KG1 (cell line): ENCODE data around the gene POLD3.
"Not testable (repeated sequence)": the region's sequence is repeated elsewhere in the genome, so short reads cannot be mapped to it uniquely, and the experiment has no call there.

ENCODE experiments used
- DNase-seq: peaks from one replicate; lab custom pipeline; 2025; lab: John Stamatoyannopoulos, UW

POLD3 gene

DNA sequence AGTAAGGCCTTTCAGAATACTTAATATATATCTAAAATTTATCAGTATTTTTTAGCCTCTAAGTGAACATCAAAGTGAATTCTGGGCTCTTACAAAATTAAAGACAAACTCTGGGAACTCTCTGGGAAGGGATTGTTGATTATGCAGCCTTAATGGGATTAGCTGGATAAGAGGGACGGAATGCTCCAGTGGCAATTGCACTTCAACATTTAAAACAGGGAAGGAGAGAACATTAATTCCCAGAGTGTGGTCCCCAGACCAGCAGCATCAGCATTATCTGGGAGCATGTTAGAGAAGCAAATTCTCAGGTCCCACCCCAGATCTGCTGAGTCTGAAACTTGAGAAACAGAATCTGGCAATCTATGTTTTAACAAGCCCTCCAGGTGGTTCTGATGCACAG is 46.5 kb downstream of the POLD3 start:
- DNase-seq: no peak

DNA sequence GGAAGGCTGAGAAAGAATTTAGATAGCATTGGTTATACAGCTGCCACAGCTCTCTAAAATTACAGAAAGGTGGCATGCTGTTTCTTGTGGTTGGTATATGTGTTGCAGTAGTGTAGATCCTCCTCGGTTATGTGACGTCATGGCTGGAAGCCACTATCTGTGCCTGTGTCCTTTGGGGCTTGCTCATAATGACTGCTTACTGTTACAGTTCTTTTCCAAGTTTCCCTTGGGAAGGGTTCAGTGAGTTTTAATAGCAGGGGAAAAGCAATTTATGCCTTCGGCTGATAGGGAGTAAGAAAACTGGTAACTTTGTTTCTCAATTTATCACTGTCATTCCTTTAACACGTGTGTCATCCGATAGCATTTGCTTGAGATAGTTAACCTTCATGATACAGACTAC is 47.2 kb downstream of the POLD3 start:
- DNase-seq: no peak

DNA sequence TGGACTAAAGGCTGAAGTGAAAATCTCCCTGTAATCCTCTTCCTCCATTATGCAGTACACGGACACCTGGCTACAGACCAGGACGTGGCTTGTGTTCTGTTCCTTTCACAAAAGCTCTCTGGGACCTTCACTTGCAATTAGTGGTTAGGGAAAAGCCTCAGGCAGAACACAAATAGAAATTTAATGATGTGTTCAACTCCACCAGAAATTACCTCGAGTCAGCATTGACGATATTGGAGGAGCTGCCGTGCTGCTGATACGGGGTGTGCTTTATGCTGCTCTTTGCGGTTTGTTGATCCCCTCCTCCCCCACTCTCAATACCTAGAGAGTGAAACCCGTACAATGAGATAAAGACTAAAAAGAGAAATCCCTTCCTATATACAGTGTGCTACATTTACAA is 48.9 kb downstream of the POLD3 start:
- no peak for DNase-seq

DNA sequence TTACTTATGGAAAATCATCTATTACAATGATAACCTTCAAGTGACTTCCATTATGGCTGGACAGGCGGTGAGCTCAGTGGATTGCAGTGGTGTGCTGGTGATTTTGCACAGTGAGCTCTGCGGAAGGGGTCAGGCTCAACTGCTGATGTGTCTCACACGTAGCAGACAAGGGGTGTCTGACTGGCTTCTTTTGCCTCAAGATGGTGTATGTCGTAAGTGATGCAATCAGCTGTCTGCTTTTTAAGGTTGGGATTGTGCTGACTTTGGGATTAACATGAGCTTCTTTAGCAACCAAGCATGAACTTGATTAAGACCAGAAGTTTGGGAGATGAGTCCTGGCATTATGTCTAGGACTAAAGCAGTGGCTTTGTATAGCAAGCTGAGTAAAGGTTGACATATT is 49.5 kb downstream of the POLD3 start:
- DNase-seq: no peak

DNA sequence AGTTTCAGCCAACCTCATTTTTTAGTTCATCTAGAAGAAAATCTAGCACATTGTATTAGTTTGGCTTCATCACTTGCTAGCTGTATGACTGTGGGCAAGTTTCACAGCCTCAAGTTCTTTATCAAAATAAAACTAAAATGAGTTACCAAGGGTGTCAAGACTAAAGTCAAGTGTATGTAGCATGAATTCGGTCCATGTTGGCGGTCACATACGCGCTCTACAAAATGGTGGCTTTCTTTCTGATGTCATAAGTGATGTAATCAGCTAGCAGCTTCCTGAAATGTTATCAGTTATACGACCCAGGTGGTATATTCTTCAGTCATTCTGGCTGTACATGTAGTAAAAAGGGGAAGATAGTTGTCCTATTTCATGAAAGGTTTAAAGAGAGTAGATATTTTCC is 50.5 kb downstream of the POLD3 start:
- DNase-seq: no peak

DNA sequence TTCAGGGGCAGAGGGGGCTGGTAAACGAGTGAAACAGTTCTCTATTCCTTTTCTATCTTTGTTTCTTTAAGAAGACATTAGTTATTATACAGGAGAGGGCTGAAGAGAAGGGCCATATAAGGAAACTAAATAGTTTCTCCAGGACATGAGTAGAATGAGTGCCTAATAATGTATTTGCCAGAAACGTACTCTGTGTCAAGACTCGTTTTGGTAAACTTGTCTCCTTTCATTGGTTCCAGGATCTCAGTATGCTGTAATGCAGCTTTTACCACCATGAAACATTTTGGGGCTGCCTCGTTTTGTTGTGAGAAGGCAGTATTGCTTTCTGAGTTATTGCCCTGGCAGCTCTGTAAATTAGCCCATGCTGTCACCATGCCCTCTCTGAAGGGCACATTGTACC is 51.7 kb downstream of the POLD3 start:
- DNase-seq: no peak

DNA sequence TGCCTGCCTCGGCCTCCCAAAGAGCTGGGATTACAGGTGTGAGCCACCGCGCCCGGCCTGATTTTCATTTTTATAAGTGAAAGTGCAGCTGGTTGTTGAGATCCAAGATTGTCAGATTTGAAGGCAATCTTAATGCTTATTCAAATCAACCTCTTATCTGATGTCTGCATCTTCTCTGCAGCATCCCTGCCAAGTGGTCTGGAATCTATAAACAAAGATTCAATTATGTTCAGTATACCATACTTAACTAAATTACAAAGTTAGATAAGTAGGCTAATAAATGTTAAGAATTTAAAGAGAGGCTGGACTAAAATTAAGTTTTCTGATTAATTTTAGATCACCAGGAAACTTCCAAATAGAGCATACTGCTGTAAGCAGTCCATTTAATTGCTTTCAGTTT is 53.8 kb downstream of the POLD3 start:
- DNase-seq: no peak

DNA sequence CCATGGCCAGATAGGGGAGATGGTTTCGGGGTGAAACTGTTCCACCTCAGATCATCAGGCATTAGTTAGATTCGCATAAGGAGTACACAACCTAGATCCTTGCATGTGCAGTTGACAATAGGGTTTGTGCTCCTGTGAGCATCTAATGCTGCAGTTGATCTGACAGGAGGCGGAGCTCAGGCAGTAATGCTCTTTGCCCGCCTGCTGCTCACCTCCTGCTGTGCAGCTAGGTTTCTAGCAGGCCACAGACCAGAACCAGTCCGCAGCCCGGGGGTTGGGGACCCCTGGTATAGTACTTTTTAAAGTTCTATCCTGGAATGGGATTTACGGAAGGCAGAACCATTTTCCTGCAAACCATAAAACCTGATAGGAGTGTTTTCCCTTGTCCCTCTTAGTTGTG is 54.6 kb downstream of the POLD3 start:
- no peak for DNase-seq

DNA sequence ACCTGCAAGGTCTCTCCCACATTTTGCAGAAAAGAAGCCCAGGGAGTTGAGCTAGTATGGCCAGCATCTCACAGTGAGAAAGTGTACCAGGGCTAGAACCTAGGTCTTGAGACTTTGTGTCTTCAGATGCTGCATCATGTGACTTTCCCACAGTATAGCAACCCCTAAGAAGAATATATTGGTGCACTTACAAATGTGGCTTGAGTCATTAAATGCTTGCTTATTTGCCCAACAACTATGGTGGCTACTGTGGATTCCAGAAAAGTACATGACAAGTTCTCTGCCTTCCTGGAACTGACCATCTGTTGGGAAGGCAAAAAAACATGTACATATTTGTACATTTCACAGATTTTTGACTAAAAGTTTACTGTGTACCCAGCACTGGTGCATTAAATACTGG is 55.0 kb downstream of the POLD3 start:
- DNase-seq: no peak

DNA sequence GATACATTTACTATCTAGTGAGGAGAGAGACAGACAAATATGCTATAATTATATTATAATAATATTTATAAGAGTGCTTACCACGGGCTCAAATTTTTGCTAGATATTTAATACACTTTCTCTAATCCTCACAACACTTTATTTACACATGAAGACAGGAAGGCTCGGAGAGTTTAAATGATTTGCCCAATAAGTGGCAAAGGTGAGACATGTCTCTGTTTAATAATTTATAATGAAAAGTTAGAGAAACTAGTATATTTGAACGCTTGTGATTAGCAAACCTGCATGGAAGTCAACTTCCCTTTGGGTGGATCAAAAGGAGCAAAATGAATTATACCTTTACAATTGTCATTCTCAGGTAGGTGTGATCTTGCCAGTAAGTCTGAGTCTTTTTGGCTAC is 55.4 kb downstream of the POLD3 start:
- no peak for DNase-seq

DNA sequence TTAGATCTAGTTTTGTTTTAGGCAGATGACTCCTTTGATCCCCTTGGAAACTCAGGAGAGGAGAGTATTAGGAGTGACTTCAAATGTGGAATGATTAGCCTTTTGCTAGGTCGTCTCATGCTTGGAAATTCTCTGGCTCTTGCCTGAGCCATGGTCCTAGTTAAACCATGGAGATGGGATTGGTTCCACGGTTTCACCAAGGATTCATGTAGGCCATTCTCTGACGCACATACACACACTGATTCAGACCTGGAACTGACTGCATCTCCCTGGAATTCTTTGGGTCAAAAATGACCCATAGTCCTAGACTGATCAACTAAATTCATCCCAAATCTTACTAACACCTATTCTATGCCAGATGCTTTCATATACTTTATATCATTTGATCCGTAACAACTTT is 56.5 kb downstream of the POLD3 start:
- no peak for DNase-seq

DNA sequence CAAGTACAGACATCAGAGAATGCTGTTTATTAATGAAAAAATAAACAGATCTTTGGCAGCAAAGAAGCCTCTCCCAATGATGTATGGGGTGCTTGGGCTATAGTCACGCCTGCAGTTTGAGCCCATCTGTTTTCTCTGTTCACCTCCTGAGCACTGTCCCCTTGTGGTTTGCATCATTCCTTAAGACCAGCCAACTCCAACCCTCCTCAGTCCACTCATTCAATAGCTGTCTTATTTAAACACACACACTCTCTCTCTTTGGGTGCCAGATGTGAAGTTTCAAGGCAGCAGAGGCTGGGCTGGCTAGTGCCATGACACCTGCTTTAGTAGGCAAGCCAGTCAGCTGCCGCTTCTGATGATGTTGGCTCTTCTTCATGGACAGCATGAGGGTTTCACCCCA is 58.1 kb downstream of the POLD3 start:
- no peak for DNase-seq

DNA sequence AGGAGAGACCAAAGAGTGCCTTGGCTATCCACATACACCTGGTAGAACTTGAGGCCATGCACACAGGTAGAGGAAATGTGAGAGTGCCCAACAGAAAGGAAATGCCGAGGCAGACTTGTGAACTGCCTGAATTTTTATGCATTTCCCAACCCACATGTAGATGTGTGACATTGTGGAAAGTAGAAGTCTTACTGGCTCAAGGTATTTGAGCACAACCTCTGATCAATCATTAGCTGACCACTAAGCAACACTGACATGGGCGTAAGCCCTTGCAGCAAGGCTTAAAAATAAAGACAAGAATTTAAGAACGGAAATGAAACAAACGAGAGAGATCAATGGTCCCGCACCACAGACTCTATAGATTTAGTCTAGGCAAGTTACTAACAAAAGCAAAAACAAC is 62.6 kb downstream of the POLD3 start:
- DNase-seq: no peak

DNA sequence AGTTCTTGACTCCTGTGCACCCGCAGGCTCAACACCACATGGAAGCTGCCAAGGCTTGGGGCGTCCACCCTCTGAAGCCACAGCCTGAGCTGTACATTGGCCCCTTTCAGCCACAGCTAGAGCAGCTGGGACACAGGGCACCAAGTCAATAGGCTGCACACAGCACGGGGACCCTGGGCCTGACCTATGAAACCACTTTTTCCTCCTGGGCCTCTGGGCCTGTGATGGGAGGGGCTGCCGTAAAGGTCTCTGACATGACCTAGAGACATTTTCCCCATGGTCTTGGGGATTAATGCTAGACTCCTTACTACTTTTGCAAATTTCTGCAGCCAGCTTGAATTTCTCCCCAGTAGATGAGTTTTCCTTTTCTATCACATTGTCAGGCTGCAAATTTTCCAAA is 66.7 kb downstream of the POLD3 start:
- DNase-seq: not testable (repeated sequence)

DNA sequence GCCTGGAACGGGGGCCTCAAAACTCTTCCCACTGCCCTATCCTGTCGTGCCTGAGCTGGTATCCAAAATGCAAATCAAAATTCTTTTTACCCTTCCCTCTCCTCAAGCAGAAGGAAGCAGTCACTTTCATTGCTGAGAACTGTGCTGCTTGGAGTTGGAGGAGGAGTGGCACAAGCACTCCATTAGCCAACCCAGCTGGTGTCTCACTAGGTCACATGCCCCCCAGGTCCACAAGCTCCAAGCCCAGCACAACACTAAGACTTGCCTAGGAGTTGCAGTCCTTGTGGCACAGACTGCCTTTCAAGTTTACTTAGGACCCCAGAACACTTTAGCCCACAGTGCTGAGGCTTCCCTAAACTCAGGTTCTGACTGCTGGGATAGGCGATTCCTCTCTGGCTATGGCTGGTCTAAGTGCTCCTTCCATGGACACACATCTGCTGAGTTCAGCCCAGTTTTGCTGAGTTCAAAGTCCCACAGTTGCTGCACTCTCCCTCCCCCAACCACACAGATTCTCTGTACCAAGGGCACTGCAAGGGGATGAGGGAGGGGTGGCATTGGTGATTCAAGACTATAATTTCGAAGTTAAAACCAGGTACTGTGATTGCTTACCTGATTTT is 70.2 kb downstream of the POLD3 start:
- no peak for DNase-seq

DNA sequence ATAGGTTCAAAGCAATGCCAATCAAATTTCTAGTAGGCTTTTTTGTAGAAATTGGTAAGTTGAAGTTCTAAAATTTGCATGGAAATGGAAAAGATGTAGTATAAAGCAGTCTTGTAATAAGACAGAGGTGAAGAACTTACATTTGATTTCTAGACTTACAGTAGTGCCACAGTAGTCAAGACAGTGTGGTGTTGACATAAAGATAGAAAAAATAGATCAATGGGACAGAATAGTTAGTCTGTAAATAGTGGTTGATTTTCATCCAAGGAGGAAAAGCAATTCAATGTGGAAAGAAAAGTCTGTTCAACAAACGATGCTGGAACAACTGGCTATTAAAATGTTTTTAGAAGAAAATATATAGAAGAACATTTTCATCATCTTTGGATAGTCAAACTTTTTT is 70.9 kb downstream of the POLD3 start:
- DNase-seq: no peak

DNA sequence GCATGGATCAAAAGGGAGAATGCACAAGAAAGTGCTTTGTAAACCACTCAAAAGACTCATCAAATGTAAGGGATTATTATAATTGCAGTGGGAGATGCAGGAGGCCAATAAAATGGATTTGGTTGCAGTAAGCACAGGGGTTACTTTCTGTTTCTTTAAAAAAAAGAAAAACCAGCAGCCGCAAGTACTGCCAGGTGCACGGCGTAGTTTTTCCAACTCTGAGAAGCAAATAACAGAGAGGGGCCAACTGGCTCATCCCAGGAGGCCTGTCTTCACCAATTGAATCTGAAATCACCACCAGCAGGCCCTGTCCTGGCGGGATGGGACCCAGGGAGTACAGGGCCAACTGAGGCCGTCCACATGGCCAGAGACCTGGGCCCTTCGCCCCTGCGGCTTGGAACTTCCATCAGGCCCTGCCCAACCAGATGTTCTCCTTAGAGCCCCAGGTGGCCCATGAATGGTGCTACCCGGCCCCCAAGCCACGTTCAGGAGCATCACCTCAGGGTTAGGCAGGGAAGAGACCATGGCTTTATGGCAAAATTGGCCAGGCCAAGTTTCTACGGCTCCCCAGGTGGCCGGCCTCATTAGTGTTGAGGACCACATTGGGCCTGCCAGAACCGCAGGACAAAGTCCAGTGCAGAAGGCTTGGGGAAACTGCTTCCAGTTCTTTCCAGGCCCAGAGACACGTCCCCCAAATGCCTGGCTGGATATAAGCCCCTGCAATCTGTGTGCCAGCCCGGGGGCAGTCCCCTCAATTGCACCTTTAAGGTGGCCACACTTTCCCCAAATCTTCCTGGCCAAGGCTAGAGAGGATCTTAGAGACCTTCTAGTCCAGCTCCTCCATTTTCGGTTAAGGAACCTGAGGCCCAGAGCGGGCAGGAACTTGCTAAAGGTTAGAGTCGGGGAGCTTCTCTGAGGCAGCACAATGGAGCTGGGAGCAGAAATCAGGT is 77.1 kb downstream of the POLD3 start:
- DNase-seq: no peak

DNA sequence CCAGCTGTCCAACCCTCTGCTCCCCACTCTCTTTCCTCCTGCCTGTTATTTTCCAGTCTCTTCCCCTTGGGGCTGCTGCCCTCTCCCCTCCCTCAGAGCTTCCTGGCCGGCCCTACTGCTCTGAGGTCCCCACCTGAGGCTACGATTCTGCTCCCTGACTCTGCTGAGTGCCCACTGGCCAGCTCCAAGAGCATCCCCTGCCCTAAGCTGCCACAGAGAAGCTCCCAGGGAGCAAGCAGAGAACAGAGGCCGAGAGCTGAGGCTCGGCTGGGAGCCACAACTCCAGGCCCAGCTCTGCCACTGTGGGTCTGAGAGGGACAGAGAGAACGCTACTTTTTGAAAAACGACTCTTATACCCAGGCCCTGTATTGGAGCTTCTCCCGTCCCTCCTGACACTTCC is 77.8 kb downstream of the POLD3 start:
- no peak for DNase-seq

DNA sequence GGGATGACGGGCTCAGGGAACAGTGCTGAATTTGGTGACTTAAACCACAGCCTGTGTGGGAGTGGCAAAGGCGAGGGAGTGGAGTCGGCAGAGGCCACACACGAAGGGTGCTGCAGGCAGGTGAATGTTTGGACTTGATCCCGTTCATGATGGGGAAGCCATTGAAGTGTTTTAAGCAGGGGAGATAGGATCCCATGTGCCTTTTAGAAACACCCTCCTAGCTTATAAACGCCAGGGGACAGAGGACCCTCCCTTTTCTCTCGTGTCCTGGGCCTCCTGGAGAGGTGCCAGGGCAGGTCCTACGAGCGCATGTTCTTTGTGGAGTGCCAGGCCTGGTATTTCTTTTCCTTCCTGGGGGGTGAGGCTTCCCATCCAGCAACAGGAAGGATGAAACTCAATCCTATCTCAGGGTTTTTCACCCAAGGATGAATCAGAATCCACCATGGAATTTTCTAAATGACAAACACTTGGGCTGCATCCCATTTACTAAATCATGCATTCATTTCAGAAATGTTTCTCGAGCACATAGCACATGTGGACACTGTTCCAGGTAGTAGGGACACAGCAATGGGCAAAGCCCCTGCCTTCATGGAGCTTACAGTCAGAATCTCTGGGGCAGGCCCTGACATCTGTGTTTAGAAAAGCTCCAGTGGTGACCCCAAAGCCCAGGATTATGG is 79.3 kb downstream of the POLD3 start:
- no peak for DNase-seq

DNA sequence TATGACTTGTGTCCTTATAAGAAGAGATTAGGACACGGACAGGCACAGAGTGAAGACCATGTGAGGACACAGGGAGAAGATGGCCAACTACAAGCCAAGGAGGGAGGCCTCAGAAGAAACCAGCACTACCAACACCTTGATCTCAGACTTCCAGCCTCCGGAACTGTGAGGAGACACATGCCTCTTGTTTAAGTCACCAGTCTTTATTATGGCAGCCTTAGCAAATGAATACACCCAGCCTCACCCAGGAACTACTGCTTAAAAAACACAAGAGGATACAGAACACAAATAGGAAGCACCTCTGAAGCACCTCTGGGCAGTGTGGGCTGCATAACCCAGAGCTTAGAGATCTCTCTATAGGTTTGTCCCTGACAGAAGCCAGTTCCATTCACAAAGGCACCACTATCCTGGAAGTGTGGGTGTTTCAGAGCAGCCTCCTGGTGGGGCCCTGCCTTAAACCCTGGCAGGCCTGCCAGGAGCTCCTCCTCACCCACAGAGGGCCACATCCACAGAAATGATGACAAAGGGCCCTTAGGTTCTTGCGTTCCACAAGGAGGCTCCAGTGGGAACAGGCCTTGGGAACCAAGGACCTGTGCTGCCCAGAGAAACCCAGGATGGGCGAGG is 80.1 kb downstream of the POLD3 start:
- no peak for DNase-seq

DNA sequence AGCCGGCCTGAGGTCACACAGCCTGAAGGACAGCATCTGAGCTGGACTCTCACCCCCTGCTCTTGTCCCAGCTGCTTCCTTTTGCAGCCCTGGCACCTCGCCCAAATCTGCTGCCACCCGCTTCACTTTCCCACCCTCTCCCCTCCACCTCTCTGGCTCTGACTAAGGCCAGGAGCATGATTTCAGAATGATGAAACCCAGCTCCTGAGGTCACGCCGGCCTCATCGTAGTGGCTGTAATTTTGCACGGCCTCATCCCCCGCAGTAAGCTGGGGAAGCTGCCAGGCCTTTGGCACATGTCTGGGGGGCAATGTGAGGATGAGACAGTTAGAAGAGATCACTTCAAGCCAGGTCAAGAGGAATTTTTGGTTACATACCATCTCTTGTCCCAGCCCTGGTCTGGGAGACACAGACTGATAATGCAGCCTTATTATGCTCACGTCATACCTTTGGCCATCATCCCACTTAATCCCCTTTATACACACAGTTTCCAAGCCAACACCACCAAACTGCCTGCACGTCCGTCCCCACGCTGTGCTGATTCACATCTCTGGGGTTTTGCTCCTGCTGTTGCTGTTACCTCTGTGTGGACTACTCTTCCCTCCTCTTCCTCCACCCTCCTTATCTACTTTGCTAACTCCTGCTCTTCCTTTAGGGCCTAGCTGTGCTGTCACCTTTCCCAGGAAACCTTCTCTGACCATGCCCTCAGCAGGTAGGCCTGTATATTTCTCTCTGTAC is 80.7 kb downstream of the POLD3 start:
- no peak for DNase-seq
